GM21529 (cell line): ENCODE data around the gene ANXA2R.
"Not testable (repeated sequence)": the region's sequence is repeated elsewhere in the genome, so short reads cannot be mapped to it uniquely, and the experiment has no call there.

Experiments used
- ATAC-seq: cut with Tn5 transposase; IDR thresholded peaks from one replicate; pipeline ENCODE4 v1.9.1; 2021; ENCODE audit not compliant: unreplicated experiment

Gene ANXA2R

GRCh38 chr5:43061352-43062075 lies 21.4 kb upstream of the ANXA2R start:
- no peak for ATAC-seq

- ATAC-seq = not testable (repeated sequence)
Observed at GRCh38 chr5:43060020-43060419, 19.9 kb upstream of the ANXA2R start.

- ATAC-seq = not testable (repeated sequence)
Observed at GRCh38 chr5:43055098-43055497, 15.0 kb upstream of the ANXA2R start.

GRCh38 chr5:43051684-43052083 lies 11.6 kb upstream of the ANXA2R start:
- no peak for ATAC-seq

- ATAC-seq = no peak
Observed at GRCh38 chr5:43050384-43050783, 10.3 kb upstream of the ANXA2R start.

GRCh38 chr5:43049236-43049635 lies 9.1 kb upstream of the ANXA2R start:
- ATAC-seq = no peak

GRCh38 chr5:43046474-43046873 lies 6.4 kb upstream of the ANXA2R start:
- no peak for ATAC-seq

- ATAC-seq = no peak
Observed at GRCh38 chr5:43045236-43045635, 5.1 kb upstream of the ANXA2R start.

GRCh38 chr5:43044181-43044914 lies 4.2 kb upstream of the ANXA2R start:
- no peak for ATAC-seq

GRCh38 chr5:43043400-43043756 lies 3.3 kb upstream of the ANXA2R start:
- no peak for ATAC-seq

- peak; percentile 31 for ATAC-seq
Observed at GRCh38 chr5:43042626-43043399, 2.7 kb upstream of the ANXA2R start.

GRCh38 chr5:43042176-43042625 lies 2.1 kb upstream of the ANXA2R start:
- peak; percentile 29 for ATAC-seq

- ATAC-seq = peak; percentile 16
Observed at GRCh38 chr5:43041669-43042175, 1.6 kb upstream of the ANXA2R start.

- no peak for ATAC-seq
Observed at GRCh38 chr5:43041110-43041668, 1.1 kb upstream of the ANXA2R start.

- ATAC-seq = peak; percentile 13
Observed at GRCh38 chr5:43039471-43040286, 440 bp downstream of the ANXA2R start.

GRCh38 chr5:43039152-43039470 lies 1.0 kb downstream of the ANXA2R start:
- ATAC-seq = no peak

GRCh38 chr5:43038496-43038989 lies 1.6 kb downstream of the ANXA2R start:
- no peak for ATAC-seq

GRCh38 chr5:43037636-43038495 lies 2.3 kb downstream of the ANXA2R start:
- peak; percentile 13 for ATAC-seq

GRCh38 chr5:43036856-43037635 lies 3.1 kb downstream of the ANXA2R start:
- ATAC-seq = no peak
